ENCODE data around the gene ZNF787. TPM values are rescaled to one million over a fixed set of nuclear protein-coding genes. Genes with fewer than 3 reads are reported as not detected.

Gene ZNF787
- total and polyA plus RNA-seq, 2 of the 4 experiments (the other 2 are of a cell fraction), result 4.8 to 11.2 TPM

DNA sequence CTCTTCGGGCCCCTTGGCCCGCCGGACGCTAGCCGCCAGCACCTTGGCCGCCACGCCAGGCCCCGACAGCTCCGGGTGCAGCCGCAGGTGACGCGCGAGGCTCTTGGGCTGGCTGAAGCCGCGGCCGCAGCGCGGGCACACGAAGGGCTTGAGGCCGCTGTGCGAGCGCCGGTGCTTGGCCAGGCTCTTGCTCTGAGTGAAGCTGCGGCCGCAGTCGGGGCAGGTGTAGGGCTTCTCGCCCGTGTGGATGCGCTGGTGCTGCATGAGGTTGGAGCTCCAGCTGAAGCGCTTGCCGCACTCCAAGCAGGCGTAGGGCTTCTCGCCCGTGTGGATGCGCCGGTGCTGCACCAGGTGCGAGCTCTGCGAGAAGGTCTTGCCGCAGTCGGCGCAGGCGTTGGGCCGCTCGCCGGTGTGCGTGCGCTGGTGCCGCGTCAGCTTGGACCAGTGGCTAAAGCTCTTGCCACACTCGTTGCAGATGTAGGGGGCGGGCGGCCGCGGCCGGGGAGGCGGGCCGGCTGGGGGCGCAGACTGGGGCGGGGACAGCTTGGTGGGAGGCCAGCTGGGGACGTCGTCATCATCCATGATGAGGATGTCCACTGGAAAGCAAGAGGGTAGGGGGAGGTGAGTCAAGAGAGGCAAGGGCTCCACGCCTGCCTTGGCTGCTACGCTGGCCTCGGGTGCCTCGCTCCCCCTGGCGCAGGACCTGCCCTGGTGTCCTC, 32.4 kb downstream of the ZNF787 start:
- Histone ChIP-seq H3K9me3 (ENCODE audit: control insufficient read depth, insufficient read depth, low read length) (peaks cover 11% of the 10 kb centered on the region), H2BK5ac (ENCODE audit: low read depth, low read length, poor library complexity, severe bottlenecking) (no peak overlapping the region), H2AFZ (replicated peaks; ENCODE audit: low read length, poor library complexity) (no peak overlapping the region), H3K4me1 (ENCODE audit: control insufficient read depth, insufficient read depth, low read length) (peaks cover 3% of the 10 kb centered on the region; the same call in 1 of the 2 replicates), H4K91ac (ENCODE audit: insufficient read depth, low read depth, low read length) (no peak overlapping the region), H3K18ac (ENCODE audit: low read depth, low read length) (no peak overlapping the region), H2AK5ac (ENCODE audit: low read depth, low read length) (no peak overlapping the region), H3K27ac (ENCODE audit: insufficient read depth, low read length) (no peak overlapping the region), H3K27me3 (ENCODE audit: control insufficient read depth, insufficient read depth, low read length) (no peaks in the 10 kb centered on the region), H3K79me1 (ENCODE audit: low read depth in 1 of 2, low read length in 2 of 2) (peaks cover 21 to 52% of the 10 kb centered on the region in 2 experiments), H4K20me1 (ENCODE audit: insufficient read depth, low read length) (peaks cover 57% of the 10 kb centered on the region), H4K5ac (ENCODE audit: low read depth, low read length) (no peak overlapping the region), H2BK120ac (ENCODE audit: low read depth, low read length) (no peak overlapping the region), H2BK15ac (ENCODE audit: low read depth, low read length) (no peak overlapping the region), H3K9me1 (ENCODE audit: insufficient read depth, low read length) (0 out of 2 replicates have a peak, but pooled peaks cover 5% of the 10 kb centered on the region), H3K4me3 (ENCODE audit: insufficient read depth, low read depth, low read length) (no peak overlapping the region), H3K56ac (ENCODE audit: extremely low read depth, insufficient read depth, low read length) (no peak overlapping the region), H3K23ac (ENCODE audit: low read depth, low read length) (no peak overlapping the region), H2BK20ac (ENCODE audit: low read depth, low read length) (no peak overlapping the region), H3K9ac (ENCODE audit: low read depth, low read length) (no peak overlapping the region), H2AK9ac (replicated peaks; ENCODE audit: low read depth, low read length, poor library complexity) (no peak overlapping the region), H3K4me2 (ENCODE audit: low read depth, low read length) (no peak overlapping the region), H3K14ac (replicated peaks; ENCODE audit: low read depth, low read length) (no peak overlapping the region), H3K4ac (ENCODE audit: low read depth, low read length) (no peak overlapping the region), H3K36me3 (ENCODE audit: control insufficient read depth, insufficient read depth, low read length) (peaks cover 25% of the 10 kb centered on the region), H4K8ac (ENCODE audit: low read depth in 2 of 2, low read length in 2 of 2) (no peak overlapping the region)
- ChIA-PET POLR2A (ENCODE audit: unreplicated experiment) (no interaction called here), CTCF (no interaction called here)
- BruUV-seq (replicated peaks), result no TSS peak
- ATAC-seq (ENCODE audit: low read depth) (no peak), DNase-seq (no peak)
- in situ Hi-C loops (cut with MboI; ENCODE audit: low sequenced_read_pairs) (no loop called here), intact Hi-C loops (cut with micrococcal nuclease) (no loop called here), dilution Hi-C loops (cut with HindIII; ENCODE audit: low sequenced_read_pairs, unreplicated experiment) (no loop called here)
- WGBS, 2 experiments (ENCODE audit: extremely low coverage in 2 of 2, insufficient read length in 1 of 2), result 95% methylated on average over 47 of the region's 66 CpGs; no CpG with 5 or more reads in 1 of the 2 experiments
- no peak for TF ChIP-seq RCOR1 (IDR thresholded peaks at IDR 0.05; ENCODE audit: insufficient replicate concordance, low read length)
- no peak for TF ChIP-seq POLR2A (IDR thresholded peaks at IDR 0.05; ENCODE audit: low read depth, low read length)
- no peak for TF ChIP-seq CHD1 (IDR thresholded peaks at IDR 0.05; ENCODE audit: low read depth, low read length)
- TF ChIP-seq, protein P1, sequence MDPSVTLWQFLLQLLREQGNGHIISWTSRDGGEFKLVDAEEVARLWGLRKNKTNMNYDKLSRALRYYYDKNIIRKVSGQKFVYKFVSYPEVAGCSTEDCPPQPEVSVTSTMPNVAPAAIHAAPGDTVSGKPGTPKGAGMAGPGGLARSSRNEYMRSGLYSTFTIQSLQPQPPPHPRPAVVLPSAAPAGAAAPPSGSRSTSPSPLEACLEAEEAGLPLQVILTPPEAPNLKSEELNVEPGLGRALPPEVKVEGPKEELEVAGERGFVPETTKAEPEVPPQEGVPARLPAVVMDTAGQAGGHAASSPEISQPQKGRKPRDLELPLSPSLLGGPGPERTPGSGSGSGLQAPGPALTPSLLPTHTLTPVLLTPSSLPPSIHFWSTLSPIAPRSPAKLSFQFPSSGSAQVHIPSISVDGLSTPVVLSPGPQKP (IDR thresholded peaks at IDR 0.05; ENCODE audit: borderline replicate concordance, low read depth, low read length), result no peak
- no peak for TF ChIP-seq RFX5 (IDR thresholded peaks at IDR 0.05; ENCODE audit: low read depth, low read length)
- no peak for TF ChIP-seq FOS (IDR thresholded peaks at IDR 0.05; ENCODE audit: low read depth, low read length)
- TF ChIP-seq NFE2L2 (IDR thresholded peaks at IDR 0.05; ENCODE audit: low read depth, low read length), result no peak
- TF ChIP-seq, protein P2, sequence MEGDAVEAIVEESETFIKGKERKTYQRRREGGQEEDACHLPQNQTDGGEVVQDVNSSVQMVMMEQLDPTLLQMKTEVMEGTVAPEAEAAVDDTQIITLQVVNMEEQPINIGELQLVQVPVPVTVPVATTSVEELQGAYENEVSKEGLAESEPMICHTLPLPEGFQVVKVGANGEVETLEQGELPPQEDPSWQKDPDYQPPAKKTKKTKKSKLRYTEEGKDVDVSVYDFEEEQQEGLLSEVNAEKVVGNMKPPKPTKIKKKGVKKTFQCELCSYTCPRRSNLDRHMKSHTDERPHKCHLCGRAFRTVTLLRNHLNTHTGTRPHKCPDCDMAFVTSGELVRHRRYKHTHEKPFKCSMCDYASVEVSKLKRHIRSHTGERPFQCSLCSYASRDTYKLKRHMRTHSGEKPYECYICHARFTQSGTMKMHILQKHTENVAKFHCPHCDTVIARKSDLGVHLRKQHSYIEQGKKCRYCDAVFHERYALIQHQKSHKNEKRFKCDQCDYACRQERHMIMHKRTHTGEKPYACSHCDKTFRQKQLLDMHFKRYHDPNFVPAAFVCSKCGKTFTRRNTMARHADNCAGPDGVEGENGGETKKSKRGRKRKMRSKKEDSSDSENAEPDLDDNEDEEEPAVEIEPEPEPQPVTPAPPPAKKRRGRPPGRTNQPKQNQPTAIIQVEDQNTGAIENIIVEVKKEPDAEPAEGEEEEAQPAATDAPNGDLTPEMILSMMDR (conservative IDR thresholded peaks at IDR 0.05; ENCODE audit: low read depth, low read length), result no peak
- TF ChIP-seq, protein P3, sequence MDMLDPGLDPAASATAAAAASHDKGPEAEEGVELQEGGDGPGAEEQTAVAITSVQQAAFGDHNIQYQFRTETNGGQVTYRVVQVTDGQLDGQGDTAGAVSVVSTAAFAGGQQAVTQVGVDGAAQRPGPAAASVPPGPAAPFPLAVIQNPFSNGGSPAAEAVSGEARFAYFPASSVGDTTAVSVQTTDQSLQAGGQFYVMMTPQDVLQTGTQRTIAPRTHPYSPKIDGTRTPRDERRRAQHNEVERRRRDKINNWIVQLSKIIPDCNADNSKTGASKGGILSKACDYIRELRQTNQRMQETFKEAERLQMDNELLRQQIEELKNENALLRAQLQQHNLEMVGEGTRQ (IDR thresholded peaks at IDR 0.05; ENCODE audit: low read depth, low read length), result no peak
- TF ChIP-seq MXI1 (IDR thresholded peaks at IDR 0.05; ENCODE audit: borderline replicate concordance, low read depth, low read length), result no peak
- TF ChIP-seq MAZ (IDR thresholded peaks at IDR 0.05; ENCODE audit: borderline replicate concordance, low read depth, low read length), result no peak
- no peak for TF ChIP-seq SMC3 (IDR thresholded peaks at IDR 0.05; ENCODE audit: low read depth, low read length)

Measured in IMR-90 (cell line).